Mesenchymal stem cell (in vitro differentiated cells and primary cell): ENCODE measurements around the gene AMIGO1.

Experiments
- DNase-seq: peaks from one replicate; pipeline ENCODE4 v3.0.0-alpha.2; 2013
- H2AFZ ChIP-seq: one replicate; pipeline ENCODE4 v1.6.1; 2013; ENCODE audit warnings: low read depth, mild to moderate bottlenecking, control low read depth, inconsistent platforms, low read length, moderate library complexity
- H2AK5ac ChIP-seq: 2 replicates; pipeline ENCODE4 v1.6.1; 2013; ENCODE audit warnings: low read length, moderate library complexity, mild to moderate bottlenecking, inconsistent platforms; ENCODE audit not compliant: severe bottlenecking
- H2BK120ac ChIP-seq: one replicate; pipeline ENCODE4 v1.6.1; 2013; ENCODE audit warnings: low read depth, mild to moderate bottlenecking, inconsistent platforms, low read length, moderate library complexity
- H2BK12ac ChIP-seq, 2 experiments: one replicate each; pipeline ENCODE4 v1.6.1; 2013; ENCODE audit warnings: inconsistent platforms in 2 of 2, low read length in 2 of 2, mild to moderate bottlenecking in 2 of 2, moderate library complexity in 2 of 2, control low read depth in 1 of 2
- H2BK15ac ChIP-seq: one replicate; pipeline ENCODE4 v1.6.1; 2013; ENCODE audit warnings: mild to moderate bottlenecking, low read depth, inconsistent platforms; ENCODE audit not compliant: poor library complexity, severe bottlenecking
- H2BK5ac ChIP-seq: 2 replicates; pipeline ENCODE4 v1.6.1; 2013; ENCODE audit warnings: low read depth, mild to moderate bottlenecking, low read length, control low read depth, inconsistent platforms; ENCODE audit not compliant: poor library complexity, severe bottlenecking
- H3K14ac ChIP-seq, 2 experiments: one replicate each; pipeline ENCODE4 v1.6.1; 2013; ENCODE audit warnings: inconsistent platforms in 2 of 2, low read length in 2 of 2, control low read depth in 1 of 2, mild to moderate bottlenecking in 1 of 2, moderate library complexity in 1 of 2
- H3K18ac ChIP-seq, 2 experiments: one replicate each; pipeline ENCODE4 v1.6.1; 2013; ENCODE audit warnings: inconsistent platforms in 2 of 2, low read length in 2 of 2, control low read depth in 1 of 2, low read depth in 1 of 2, mild to moderate bottlenecking in 1 of 2
- H3K23ac ChIP-seq, 2 experiments: one replicate each; pipeline ENCODE4 v1.6.1; 2013; ENCODE audit warnings: inconsistent platforms in 2 of 2, low read length in 2 of 2, mild to moderate bottlenecking in 2 of 2, moderate library complexity in 2 of 2, control low read depth in 1 of 2
- H3K27ac ChIP-seq: 2 replicates; pipeline ENCODE4 v1.5.1; 2013; ENCODE audit warnings: mild to moderate bottlenecking, moderate library complexity, low read length, control low read depth, inconsistent platforms; ENCODE audit not compliant: poor library complexity, severe bottlenecking
- H3K27me3 ChIP-seq, 2 experiments: 2 replicates each; pipeline versions ENCODE4 v1.6.1 to v1.7.0; 2013; ENCODE audit warnings: low read length in 2 of 2, mild to moderate bottlenecking in 2 of 2, moderate library complexity in 2 of 2, control low read depth in 1 of 2, inconsistent platforms in 1 of 2; ENCODE audit not compliant: control insufficient read depth in 1 of 2, insufficient read depth in 1 of 2
- H3K36me3 ChIP-seq, 2 experiments: 2 replicates each; pipeline versions ENCODE4 v1.6.1 to v1.7.0; 2013; ENCODE audit warnings: low read length in 2 of 2, control low read depth in 1 of 2, inconsistent platforms in 1 of 2, low read depth in 1 of 2, mild to moderate bottlenecking in 1 of 2; ENCODE audit not compliant: insufficient read depth in 2 of 2, control insufficient read depth in 1 of 2
- H3K4ac ChIP-seq, 2 experiments: one replicate each; pipeline ENCODE4 v1.6.1; 2013; ENCODE audit warnings: inconsistent platforms in 2 of 2, low read length in 2 of 2, mild to moderate bottlenecking in 2 of 2, moderate library complexity in 2 of 2, control low read depth in 1 of 2, low read depth in 1 of 2
- H3K4me1 ChIP-seq: 2 replicates; pipeline ENCODE4 v1.6.1; 2013; ENCODE audit warnings: low read depth, low read length, control low read depth; ENCODE audit not compliant: control insufficient read depth, insufficient read depth
- H3K4me2 ChIP-seq: 2 replicates; pipeline ENCODE4 v1.6.1; 2013; ENCODE audit warnings: low read length, mild to moderate bottlenecking, inconsistent platforms; ENCODE audit not compliant: poor library complexity, severe bottlenecking
- H3K4me3 ChIP-seq, 2 experiments: 2 replicates each; pipeline versions ENCODE4 v1.5.1 to v1.7.0; 2013; ENCODE audit warnings: low read length in 2 of 2, mild to moderate bottlenecking in 2 of 2, control low read depth in 1 of 2, low read depth in 1 of 2; ENCODE audit not compliant: insufficient read depth in 1 of 2
- H3K79me1 ChIP-seq: replicated peaks from 2 replicates; pipeline ENCODE4 v1.6.1; 2013; ENCODE audit warnings: mild to moderate bottlenecking, control low read depth, low read length, inconsistent platforms; ENCODE audit not compliant: poor library complexity, severe bottlenecking
- H3K9ac ChIP-seq: 2 replicates; pipeline ENCODE4 v1.7.0; 2013; ENCODE audit warnings: mild to moderate bottlenecking, low read length, moderate library complexity
- H3K9me3 ChIP-seq: 2 replicates; pipeline ENCODE4 v1.7.0; 2013; ENCODE audit warnings: mild to moderate bottlenecking, low read length; ENCODE audit not compliant: control insufficient read depth
- H4K8ac ChIP-seq: one replicate; pipeline ENCODE4 v1.6.1; 2013; ENCODE audit warnings: inconsistent platforms, mild to moderate bottlenecking, low read length, moderate library complexity
- H4K91ac ChIP-seq: one replicate; pipeline ENCODE4 v1.6.1; 2013; ENCODE audit warnings: mild to moderate bottlenecking, low read length, inconsistent platforms
- WGBS: methylation state at CpG from one replicate; pipeline ENCODE4 v1.1.7; 2013; ENCODE audit warnings: mixed read lengths; 5-methylcytosine and 5-hydroxymethylcytosine counted together

The AMIGO1 gene

GRCh38 chr1:109531380-109531779, 21.9 kb upstream of the AMIGO1 start:
- Histone ChIP-seq H3K27ac (no peak overlapping the region), H3K4me3 (no peak overlapping the region), H2AK5ac (peak overlapping the region; percentile 30), H3K9me3 (no peaks in the 10 kb centered on the region), H2BK15ac (no peak overlapping the region), H3K4me1 (peaks cover 15% of the 10 kb centered on the region), H3K4ac (no peak overlapping the region), H3K36me3 (no peaks in the 10 kb centered on the region), H4K8ac (no peak overlapping the region), H3K4me2 (no peak overlapping the region), H3K18ac (no peak overlapping the region), H2BK12ac (no peak overlapping the region), H3K14ac (no peak overlapping the region), H4K91ac (no peak overlapping the region), H3K23ac (no peak overlapping the region), H2AFZ (peak overlapping the region; percentile 29), H2BK120ac (no peak overlapping the region), H3K79me1 (no peaks in the 10 kb centered on the region), H3K9ac (no peak overlapping the region), H3K27me3 (peaks cover 15 to 16% of the 10 kb centered on the region in 2 experiments), H2BK5ac (no peak overlapping the region)
- no peak for DNase-seq
- WGBS = 79% methylated on average over 3 of the region's 4 CpGs

GRCh38 chr1:109530457-109531087, 21.0 kb upstream of the AMIGO1 start:
- no peaks in the 10 kb centered on the region for H3K36me3 ChIP-seq
- H2AK5ac ChIP-seq = no peak overlapping the region
- H2BK12ac ChIP-seq = no peak overlapping the region
- WGBS = 81% methylated on average over 13 of the region's 13 CpGs
- H3K4ac ChIP-seq = no peak overlapping the region
- no peak overlapping the region for H2BK120ac ChIP-seq
- no peak overlapping the region for H3K14ac ChIP-seq
- H3K23ac ChIP-seq = no peak overlapping the region
- no peak overlapping the region for H3K18ac ChIP-seq
- no peak overlapping the region for H3K4me2 ChIP-seq
- H3K4me1 ChIP-seq = peaks cover 15% of the 10 kb centered on the region
- no peak overlapping the region for H4K91ac ChIP-seq
- no peak overlapping the region for H2AFZ ChIP-seq
- no peak overlapping the region for H4K8ac ChIP-seq
- no peak overlapping the region for H2BK5ac ChIP-seq
- peaks cover 16 to 19% of the 10 kb centered on the region in 2 experiments for H3K27me3 ChIP-seq
- H3K9me3 ChIP-seq = no peaks in the 10 kb centered on the region
- H2BK15ac ChIP-seq = no peak overlapping the region
- no peak for DNase-seq
- H3K4me3 ChIP-seq = no peak overlapping the region
- no peak overlapping the region for H3K27ac ChIP-seq
- no peak overlapping the region for H3K9ac ChIP-seq
- H3K79me1 ChIP-seq = no peaks in the 10 kb centered on the region

DNA sequence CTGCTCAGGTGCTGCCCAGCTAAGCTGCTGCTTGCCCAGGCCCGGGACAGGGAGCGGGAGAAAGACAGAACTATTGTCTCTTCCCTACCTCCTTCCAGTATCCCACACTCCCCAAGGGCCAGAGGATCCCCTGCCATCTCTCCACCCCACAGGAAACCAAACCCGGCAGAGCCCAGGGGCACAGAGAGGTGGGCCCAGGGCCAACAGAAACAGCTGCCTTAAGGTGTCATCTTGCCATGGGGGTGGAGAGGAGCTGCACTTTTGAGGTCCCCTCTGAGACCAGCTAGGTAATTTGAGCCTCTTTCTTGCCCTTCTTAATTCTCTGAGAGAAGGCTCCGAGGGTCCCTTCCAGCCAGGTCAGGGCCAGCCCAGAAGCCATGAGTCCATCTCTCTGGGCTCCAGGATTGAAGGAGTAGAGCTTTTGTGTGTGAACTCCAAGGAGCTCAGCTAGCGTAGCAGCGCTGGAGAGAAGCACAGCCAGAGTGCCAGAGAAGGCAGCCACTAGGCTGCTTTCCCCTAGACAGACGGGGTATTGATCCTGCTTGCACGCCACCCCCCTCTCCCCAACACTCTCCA, 20.4 kb upstream of the AMIGO1 start:
- no peak overlapping the region for H2BK5ac ChIP-seq
- H3K14ac ChIP-seq = no peak overlapping the region
- no peak overlapping the region for H3K27ac ChIP-seq
- no peak overlapping the region for H4K91ac ChIP-seq
- H2AK5ac ChIP-seq = no peak overlapping the region
- H3K27me3 ChIP-seq = peaks cover 16 to 19% of the 10 kb centered on the region in 2 experiments
- no peak overlapping the region for H2BK15ac ChIP-seq
- no peak overlapping the region for H3K18ac ChIP-seq
- no peak overlapping the region for H3K23ac ChIP-seq
- no peak overlapping the region for H3K9ac ChIP-seq
- no peaks in the 10 kb centered on the region for H3K36me3 ChIP-seq
- no peak overlapping the region for H4K8ac ChIP-seq
- H3K4ac ChIP-seq = no peak overlapping the region
- no peak for DNase-seq
- H3K79me1 ChIP-seq = no peaks in the 10 kb centered on the region
- no peak overlapping the region for H2BK120ac ChIP-seq
- no peak overlapping the region for H3K4me3 ChIP-seq
- peak overlapping the region; percentile 32 for H2AFZ ChIP-seq
- peaks cover 15% of the 10 kb centered on the region for H3K4me1 ChIP-seq
- H3K4me2 ChIP-seq = no peak overlapping the region
- H2BK12ac ChIP-seq = no peak overlapping the region
- H3K9me3 ChIP-seq = no peaks in the 10 kb centered on the region
- WGBS = 90% methylated on average over 6 of the region's 8 CpGs

- WGBS = 89% methylated on average over 3 of the region's 3 CpGs
- Histone ChIP-seq H2BK120ac (no peak overlapping the region), H3K4me2 (no peak overlapping the region)
Measured at GRCh38 chr1:109528712-109529111, 19.2 kb upstream of the AMIGO1 start.

More at GRCh38 chr1:109528712-109529111, 19.2 kb upstream of the AMIGO1 start:
- Histone ChIP-seq H3K4me1 (peaks cover 15% of the 10 kb centered on the region), H2BK15ac (no peak overlapping the region), H3K27me3 (peaks cover 16 to 19% of the 10 kb centered on the region in 2 experiments), H4K91ac (no peak overlapping the region), H2BK5ac (no peak overlapping the region), H2AFZ (no peak overlapping the region), H3K23ac (no peak overlapping the region), H3K9me3 (no peaks in the 10 kb centered on the region), H3K18ac (no peak overlapping the region), H3K4me3 (no peak overlapping the region), H2AK5ac (no peak overlapping the region), H3K36me3 (no peaks in the 10 kb centered on the region), H3K27ac (no peak overlapping the region), H3K4ac (no peak overlapping the region), H3K14ac (no peak overlapping the region), H3K79me1 (no peaks in the 10 kb centered on the region), H4K8ac (no peak overlapping the region), H2BK12ac (no peak overlapping the region), H3K9ac (no peak overlapping the region)
- DNase-seq = no peak
